ENCODE data around the gene IFITM10.

The IFITM10 gene

GRCh38 chr11:1786466-1786865 is 36.1 kb upstream of the IFITM10 start:
- ChIA-PET POLR2A (no interaction called here), CTCF (no interaction called here)
- DNase-seq (ENCODE audit: extremely low spot score), result no peak
- TF ChIP-seq, protein P1, sequence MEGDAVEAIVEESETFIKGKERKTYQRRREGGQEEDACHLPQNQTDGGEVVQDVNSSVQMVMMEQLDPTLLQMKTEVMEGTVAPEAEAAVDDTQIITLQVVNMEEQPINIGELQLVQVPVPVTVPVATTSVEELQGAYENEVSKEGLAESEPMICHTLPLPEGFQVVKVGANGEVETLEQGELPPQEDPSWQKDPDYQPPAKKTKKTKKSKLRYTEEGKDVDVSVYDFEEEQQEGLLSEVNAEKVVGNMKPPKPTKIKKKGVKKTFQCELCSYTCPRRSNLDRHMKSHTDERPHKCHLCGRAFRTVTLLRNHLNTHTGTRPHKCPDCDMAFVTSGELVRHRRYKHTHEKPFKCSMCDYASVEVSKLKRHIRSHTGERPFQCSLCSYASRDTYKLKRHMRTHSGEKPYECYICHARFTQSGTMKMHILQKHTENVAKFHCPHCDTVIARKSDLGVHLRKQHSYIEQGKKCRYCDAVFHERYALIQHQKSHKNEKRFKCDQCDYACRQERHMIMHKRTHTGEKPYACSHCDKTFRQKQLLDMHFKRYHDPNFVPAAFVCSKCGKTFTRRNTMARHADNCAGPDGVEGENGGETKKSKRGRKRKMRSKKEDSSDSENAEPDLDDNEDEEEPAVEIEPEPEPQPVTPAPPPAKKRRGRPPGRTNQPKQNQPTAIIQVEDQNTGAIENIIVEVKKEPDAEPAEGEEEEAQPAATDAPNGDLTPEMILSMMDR (IDR thresholded peaks at IDR 0.05; ENCODE audit: control extremely low read depth, extremely low read depth, low read depth, missing control alignments), result no peak

- no peak for DNase-seq (ENCODE audit: extremely low spot score)
- ChIA-PET CTCF (no interaction called here), POLR2A (no interaction called here)
- TF ChIP-seq, protein P1 (IDR thresholded peaks at IDR 0.05; ENCODE audit: control extremely low read depth, extremely low read depth, low read depth, missing control alignments), result no peak
Measured at GRCh38 chr11:1785749-1786413, 35.5 kb upstream of the IFITM10 start.

- TF ChIP-seq, protein P1 (IDR thresholded peaks at IDR 0.05; ENCODE audit: control extremely low read depth, extremely low read depth, low read depth, missing control alignments), result no peak
- CTCF ChIA-PET, result no interaction called here
- POLR2A ChIA-PET, result no interaction called here
- DNase-seq (ENCODE audit: extremely low spot score), result no peak
Measured at GRCh38 chr11:1784761-1785650, 34.6 kb upstream of the IFITM10 start.

DNA sequence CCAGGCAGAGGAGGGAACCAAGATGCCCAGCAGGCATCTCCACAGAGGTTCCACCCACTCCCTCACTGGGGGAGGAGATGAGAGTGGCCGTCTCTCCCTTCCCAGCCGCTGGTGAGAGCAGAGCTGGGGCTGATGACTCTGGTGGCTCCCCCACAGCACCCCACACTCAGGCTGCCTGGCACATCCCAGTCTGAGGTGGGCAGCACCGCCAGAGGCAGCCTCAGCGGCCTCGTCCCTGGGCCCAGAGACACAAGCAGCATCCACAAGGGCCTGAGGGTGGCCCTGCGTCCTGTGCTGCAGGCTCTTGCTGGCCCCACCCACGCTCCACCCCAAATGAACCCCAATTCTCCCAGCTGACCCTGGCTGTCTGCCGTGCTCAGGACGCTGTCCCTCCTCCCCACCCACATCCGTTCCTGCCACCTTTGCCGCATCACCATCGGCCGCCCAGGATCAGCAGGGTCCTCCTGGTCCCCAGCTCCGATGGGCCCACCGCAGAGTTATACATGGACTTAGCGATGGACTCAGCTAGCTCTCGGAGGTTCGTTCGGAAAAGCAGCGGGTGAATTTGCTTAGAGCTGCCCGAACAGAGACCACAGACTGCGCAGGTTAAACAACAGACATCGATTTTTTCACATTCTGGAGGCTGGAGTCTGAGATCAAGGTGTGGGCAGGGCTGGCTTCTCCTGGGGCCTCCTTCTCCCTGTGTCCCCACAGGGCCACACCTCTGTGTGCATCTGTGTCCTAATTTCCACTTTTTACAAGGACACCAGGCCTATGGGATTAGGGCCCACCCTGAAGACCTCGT is 33.5 kb upstream of the IFITM10 start:
- TF ChIP-seq, protein P1 (IDR thresholded peaks at IDR 0.05; ENCODE audit: control extremely low read depth, extremely low read depth, low read depth, missing control alignments), result no peak
- POLR2A ChIA-PET, result no interaction called here
- no peak for DNase-seq (ENCODE audit: extremely low spot score)
- CTCF ChIA-PET, result interaction anchor here (1.2 kb wide), 1 partner anchor 189 kb away, joined by 3 read pairs; no protein-coding TSS in a partner anchor

GRCh38 chr11:1782831-1783724 is 32.7 kb upstream of the IFITM10 start:
- TF ChIP-seq, protein P1 (IDR thresholded peaks at IDR 0.05; ENCODE audit: control extremely low read depth, extremely low read depth, low read depth, missing control alignments), result no peak
- ChIA-PET CTCF (interaction anchor here (1.2 kb wide), 1 partner anchor 188 kb away, joined by 3 read pairs; no protein-coding TSS in a partner anchor), POLR2A (no interaction called here)
- no peak for DNase-seq (ENCODE audit: extremely low spot score)

All from GM10248 (cell line).